ENCODE measurements around the gene CASQ1.
A peak's percentile ranks its signal among the peaks of the same experiment; 100 is the strongest.

The CASQ1 gene

DNA sequence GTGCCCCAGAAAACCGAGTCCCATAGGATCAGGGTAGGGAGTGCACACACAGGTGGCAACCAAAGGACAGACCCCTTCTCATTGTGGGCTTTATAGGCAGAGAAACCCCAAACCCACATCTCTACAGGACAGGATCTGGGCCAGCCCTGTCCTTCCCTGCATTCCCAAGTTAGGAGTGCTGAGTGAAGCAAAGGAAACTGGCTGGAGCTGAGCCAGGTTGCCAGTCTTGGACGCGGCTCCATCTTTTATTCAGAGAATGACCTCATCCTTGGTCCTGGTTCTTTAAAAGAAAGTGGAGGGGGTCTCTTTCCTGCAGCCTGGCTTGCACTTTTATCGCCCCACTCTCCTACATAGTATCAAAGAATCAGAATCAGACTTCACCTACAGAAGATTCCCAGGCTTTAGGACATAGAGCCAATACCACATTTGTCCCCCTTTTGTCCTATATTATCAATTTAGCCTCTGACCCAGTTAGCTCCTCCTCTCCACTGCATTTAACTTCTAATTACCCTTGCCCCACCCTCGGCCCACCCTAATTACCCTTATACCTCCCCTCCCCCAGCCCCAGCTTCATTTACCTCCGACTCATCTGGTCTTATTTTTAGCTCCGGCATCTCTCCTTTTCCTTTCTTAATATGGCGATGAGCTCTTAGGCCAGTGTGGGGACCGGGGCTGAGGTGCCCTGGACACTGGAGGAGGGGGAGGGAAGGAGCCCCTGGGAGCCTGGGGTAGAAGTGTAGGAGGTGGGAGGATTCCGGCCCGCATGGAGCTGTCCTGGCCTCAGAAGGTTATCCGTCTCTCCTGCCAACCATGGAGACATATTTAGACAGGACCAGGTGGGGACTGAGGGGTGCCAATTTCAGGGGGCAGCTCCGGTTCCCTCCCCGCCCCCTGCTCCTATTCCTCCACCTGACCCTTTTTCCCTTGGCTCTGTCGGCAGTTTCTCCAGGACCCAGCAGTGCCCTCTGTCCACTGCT, at the start of gene CASQ1:
Gene CASQ1 (plus strand): TSS at position 927 of the 977 bp plus-strand sequence. CDS start 177 bp downstream, outside the sequence.
- DNase-seq (ENCODE audit: low read depth, low spot score), result peak; percentile 86

DNA sequence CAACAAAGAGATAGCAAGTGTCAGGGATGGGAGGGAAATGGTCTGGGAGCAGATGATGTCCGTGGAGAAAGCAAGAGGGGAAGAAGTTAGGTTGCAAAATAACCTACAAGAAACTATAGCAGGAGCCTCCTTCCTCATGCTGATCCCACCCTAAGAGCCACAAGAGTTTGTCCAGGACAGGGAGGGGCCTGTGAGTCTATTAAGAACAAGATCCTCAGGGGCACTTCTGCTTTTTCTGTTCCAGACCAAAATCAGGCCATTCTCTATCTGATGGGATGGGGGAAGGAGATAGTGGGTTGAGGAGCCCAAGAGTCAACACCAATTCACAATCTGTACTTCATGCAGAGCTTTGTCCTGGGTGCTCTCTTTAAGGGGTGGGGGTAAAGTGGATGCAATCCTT, 46.7 kb upstream of the CASQ1 start:
- no peak for DNase-seq (ENCODE audit: low read depth, low spot score)

DNA sequence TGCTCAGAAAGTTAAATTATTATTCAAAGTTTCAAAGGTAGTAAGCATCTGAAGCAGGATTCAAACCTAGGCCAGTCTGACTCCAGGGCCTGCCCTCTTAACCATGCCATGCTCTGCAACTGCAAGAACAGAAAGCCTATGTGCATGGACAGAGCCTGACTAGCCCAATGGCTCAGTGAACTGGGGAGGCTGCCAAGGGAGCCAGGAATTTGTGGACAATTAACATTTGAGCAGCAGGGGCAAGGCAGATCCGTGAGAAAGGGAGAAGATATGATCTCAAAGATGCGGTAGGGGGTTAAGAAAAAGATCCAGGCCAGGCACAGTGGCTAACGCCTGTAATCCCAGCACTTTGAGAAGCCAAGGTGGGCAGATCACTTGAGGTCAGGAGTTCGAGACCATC, 45.5 kb upstream of the CASQ1 start:
- DNase-seq (ENCODE audit: low read depth, low spot score), result peak; percentile 83

DNA sequence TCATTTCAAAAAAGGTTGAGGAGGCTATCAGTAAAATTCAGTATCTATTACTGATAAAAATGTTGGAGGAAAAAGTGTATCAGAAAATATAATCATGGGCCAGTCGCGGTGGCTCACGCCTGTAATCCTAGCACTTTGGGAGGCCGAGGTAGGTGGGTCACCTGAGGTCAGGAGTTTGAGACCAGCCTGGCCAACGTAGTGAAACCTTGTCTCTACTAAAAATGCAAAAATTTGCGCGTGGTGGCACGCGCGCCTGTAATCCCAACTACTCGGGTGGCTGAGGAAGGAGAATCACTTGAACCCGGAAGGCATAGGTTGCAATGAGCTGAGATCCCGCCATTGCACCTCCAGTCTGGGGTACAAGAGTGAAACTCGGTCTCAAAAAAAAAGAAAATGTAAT, 44.3 kb upstream of the CASQ1 start:
- DNase-seq (ENCODE audit: low read depth, low spot score), result no peak

DNA sequence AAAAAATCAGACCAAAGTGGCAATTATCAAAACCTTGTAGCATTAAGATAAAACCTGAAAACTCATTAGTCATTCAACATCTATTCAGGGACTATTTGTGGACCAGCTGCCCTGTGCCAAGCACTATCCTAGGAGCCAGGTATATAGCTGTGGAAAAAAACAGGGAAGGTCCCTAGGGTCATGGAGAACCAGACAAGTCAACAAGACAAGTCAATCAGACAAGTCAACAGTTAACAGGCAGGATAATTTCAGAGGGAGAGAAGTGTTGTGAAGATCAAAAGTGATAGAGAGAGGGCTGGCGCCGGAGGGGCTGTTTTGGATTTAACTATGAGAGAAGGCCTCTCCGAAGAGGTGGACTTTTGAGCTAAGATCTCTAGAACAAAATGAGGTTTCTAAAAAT, 42.3 kb upstream of the CASQ1 start:
- no peak for DNase-seq (ENCODE audit: low read depth, low spot score)

DNA sequence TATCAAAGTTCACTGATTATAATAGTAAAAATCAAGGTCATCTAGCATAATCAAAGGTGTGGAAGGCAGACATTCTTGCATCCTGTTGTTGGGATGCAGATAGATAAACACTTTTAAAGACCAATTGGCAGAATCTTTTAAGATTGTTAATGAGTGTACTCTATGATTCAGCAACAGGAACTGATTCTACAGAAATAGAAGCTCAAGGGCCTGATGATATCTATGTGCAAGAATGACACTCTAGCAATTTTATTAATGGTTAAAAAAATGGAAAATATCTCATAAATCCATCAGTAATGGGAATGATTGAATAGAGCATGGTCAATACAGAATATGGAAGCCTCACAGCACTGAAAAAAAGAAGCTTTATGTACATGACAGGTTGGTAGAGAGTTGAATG, 41.1 kb upstream of the CASQ1 start:
- DNase-seq (ENCODE audit: low read depth, low spot score), result no peak

DNA sequence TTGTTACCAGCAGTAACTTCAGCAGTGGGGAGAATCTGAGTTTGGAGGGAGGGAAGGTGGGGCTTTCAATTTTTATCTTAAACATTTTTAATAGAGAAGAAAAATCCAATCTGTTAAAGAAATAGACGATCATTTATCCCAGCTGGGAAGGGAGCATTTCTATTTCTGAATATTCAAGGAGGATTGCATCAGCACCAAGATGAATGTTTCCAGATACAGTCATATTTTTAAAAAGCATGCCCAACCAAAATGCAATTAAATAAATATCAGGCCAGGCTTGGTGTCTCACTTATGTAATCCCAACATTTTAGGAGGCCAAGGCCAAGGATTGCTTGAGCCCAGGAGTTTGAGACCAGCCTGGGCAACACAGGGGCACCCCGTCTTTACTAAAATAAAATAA, 40.7 kb upstream of the CASQ1 start:
- no peak for DNase-seq (ENCODE audit: low read depth, low spot score)

DNA sequence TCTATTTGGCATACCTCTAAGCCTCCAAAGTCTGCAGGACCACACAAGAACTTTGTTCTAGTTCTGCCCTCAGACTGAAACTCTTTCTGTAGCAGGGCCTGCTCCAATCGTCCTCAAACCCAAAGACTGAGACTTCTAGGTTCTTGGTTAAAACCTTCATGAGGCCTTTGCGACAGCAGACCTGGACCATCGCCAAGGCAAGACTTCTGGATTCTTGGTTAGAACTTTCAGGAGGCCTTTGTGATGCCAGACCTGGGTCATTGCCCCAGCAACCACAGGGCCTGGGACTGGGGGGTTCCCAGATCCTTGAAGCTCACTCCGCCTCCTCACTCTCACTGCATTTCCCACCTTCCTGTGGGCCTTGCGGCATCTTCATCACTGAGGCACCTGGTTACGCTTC, 39.1 kb upstream of the CASQ1 start, which contains the start of gene ATP1A4:
Gene ATP1A4 (plus strand): TSS at position 301 of the 400 bp plus-strand sequence. CDS start 438 bp downstream, outside the sequence.
- no peak for DNase-seq (ENCODE audit: low read depth, low spot score)

DNA sequence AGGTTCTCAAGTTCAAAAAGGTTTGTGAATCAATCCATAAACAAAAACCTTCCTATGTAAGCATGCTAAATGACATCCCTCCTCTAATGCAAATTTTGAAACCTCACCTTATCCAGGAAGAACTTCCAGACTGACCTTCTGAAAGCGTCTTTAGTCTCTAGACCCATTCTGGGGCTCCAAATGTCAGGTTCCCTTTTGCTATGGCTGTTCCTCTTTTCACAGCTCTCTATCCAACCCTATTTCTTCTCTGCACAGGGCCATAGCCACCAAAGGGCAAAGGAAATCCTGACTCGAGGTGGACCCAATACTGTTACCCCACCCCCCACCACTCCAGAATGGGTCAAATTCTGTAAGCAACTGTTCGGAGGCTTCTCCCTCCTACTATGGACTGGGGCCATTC, 35.6 kb upstream of the CASQ1 start:
- no peak for DNase-seq (ENCODE audit: low read depth, low spot score)

DNA sequence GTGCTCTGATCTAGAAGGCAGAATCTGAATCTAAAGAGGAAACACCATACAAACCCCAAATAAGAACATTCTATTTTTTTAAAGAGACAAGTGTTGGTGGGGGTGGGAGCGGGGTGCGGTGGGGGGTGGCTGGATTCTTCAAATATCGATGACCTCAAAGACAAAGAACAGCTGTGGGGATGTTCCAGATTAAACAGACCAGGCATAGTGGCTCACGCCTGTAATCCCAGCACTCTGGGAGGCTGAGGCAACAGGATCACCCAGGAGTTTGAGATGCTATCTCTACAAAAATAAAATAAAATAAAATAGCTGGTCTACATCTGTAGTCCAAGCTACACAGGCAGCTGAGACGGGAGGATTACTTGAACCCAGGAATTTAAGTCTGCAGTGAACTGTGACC, 34.0 kb upstream of the CASQ1 start:
- no peak for DNase-seq (ENCODE audit: low read depth, low spot score)

DNA sequence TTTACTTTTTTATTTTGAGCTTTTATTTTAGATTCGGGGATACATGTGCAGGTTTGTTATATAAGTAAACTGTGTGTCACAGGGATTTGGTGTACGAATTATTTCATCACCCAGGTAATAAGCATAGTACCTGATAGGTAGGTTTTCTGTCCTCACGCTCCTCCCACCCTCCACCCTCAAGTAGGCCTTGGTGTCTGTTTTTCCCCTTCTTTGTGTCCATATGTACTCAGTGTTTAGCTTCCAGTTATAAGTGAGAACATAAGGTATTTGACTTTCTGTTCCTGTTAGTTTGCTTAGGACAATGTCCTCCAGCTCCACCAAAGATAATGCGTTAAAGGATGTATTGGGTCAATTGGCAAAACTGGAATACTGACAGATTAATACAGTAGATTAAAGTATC, 33.2 kb upstream of the CASQ1 start:
- DNase-seq (ENCODE audit: low read depth, low spot score), result no peak

DNA sequence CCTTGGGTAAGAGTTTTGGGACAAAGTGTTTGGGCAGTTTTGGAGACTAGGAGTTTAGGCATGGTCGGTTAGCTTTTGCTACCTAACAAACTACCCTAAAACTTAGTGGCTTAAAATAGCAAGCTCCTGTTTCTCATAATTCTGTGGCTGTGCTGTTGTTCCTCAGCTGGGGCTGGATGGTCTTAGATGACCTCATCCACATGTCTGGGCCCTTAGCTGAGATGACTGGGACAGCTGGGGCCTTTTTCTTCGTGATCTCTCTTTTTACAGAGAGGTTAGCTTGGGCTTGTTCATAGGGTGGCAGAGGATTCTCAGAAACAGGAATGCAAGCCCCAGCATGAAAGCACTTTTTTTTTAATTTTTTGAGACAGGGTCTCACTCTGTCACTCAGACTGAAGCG, 32.3 kb upstream of the CASQ1 start:
- DNase-seq (ENCODE audit: low read depth, low spot score), result no peak

DNA sequence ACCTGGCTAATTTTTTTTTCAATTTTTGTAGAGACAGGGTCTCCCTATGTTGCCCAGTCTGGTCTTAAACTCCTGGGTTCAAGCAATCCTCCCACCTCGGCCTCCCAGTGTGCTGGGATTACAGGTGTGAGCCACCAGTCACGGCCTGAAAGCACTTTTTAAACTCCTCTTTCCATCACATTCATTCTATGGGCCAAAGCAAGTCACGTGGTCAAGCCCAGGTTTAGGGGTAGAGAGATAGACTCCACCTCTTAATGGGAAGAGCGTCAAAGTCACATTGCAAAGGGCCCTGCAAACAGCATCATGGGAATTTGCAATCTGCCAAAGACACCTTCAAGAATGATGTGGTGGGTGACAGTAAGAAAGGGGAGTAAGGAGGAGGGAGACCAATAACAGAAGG, 31.8 kb upstream of the CASQ1 start:
- no peak for DNase-seq (ENCODE audit: low read depth, low spot score)

DNA sequence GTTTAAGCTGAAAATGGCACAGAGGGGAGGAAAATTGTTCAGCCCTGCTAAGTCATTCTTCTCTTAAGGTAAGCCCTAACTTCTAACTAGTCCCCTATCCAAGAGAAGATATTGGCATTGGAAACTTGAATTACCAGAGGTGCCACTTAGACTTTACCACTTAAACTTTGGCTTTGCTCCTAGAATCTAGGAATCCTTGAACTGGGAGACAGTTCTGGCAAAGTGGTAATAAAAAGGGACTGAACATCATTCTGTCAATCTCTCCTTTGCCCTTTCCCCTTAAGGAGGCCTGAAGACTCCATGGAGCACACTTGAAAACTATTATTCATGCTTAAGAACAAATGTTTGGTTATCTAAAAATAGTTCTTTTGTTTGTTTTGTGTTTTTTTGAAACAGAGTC, 30.5 kb upstream of the CASQ1 start:
- no peak for DNase-seq (ENCODE audit: low read depth, low spot score)

DNA sequence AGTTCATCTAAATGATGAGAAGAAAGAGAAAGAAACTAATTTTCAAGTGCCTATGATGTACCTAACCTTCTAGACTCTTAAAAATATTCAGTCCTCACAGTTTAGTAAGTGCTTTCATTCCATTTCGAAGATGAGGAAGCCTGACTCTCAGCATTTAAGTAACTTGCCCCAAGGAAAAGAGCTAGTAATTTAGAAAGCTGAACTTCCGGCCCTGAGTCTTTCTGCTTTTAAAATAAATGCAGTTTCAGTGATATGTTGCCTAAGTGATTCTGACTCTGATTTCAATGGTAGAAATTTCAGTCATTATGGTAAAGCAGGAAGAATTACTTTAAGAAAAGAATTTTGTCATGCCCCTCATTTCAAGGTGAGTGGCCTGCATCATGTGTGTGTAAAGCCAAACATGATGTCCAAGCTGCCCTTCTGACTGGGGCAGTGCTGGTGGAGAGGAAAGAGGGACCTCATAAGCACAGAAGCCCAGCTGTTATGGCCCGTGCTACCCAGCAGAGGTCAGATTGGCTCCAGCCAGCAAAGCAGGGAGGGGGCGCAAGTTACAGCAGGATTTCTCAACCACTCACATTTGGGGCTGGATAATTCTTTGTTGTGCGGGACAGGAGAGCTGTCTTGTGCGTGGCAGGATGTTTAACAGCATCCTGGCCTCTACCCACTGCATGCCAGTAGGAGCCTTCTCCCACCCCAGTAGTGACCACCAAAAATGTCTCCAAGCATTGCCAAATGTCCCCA, 28.2 kb upstream of the CASQ1 start:
- DNase-seq (ENCODE audit: low read depth, low spot score), result peak; percentile 67

DNA sequence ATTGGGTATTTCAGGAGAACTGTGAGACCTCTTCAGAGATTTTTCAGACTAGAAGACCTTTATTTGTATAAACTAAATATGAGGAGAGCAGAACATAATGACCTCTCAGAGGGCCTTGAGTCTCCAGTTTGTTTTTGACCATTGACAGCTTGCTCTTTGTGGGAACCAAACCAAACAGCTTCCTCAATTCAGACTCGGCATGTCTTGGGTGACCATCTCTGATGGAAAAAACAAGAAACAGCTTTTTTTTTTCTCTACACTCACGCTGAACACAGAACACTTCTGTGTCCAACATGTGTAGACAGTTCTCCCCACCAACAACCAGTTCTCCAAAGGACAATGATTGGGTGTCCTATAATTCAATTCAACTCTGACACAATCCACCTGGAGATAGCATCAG, 27.4 kb upstream of the CASQ1 start:
- no peak for DNase-seq (ENCODE audit: low read depth, low spot score)

DNA sequence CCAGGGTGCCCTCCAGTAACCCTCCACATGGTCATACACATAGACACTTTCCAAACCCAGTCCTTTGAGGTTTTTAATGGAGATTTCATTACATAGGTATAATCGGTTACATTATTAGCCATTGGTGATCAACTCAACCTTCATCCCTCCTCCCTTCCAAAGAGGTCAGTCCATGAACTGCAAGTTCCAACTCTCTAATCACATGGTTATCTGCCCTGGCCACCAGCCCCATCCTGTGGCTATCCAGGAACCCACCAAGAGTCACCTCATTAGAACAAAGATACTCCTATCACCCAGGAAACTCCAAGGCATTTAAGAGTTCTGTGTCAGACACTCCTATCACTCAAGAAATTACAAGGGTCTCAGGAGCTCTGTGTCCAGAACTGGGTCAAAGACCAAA, 26.8 kb upstream of the CASQ1 start:
- DNase-seq (ENCODE audit: low read depth, low spot score), result no peak

DNA sequence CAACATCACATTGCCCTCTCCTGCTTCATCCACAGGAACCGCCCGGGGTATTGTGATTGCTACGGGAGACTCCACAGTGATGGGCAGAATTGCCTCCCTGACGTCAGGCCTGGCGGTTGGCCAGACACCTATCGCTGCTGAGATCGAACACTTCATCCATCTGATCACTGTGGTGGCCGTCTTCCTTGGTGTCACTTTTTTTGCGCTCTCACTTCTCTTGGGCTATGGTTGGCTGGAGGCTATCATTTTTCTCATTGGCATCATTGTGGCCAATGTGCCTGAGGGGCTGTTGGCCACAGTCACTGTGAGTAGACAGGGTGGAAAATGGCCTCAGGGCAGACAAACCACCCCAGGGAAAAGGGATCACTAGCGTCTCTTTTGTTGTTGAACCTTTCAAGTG, 26.3 kb upstream of the CASQ1 start:
- DNase-seq (ENCODE audit: low read depth, low spot score), result no peak

DNA sequence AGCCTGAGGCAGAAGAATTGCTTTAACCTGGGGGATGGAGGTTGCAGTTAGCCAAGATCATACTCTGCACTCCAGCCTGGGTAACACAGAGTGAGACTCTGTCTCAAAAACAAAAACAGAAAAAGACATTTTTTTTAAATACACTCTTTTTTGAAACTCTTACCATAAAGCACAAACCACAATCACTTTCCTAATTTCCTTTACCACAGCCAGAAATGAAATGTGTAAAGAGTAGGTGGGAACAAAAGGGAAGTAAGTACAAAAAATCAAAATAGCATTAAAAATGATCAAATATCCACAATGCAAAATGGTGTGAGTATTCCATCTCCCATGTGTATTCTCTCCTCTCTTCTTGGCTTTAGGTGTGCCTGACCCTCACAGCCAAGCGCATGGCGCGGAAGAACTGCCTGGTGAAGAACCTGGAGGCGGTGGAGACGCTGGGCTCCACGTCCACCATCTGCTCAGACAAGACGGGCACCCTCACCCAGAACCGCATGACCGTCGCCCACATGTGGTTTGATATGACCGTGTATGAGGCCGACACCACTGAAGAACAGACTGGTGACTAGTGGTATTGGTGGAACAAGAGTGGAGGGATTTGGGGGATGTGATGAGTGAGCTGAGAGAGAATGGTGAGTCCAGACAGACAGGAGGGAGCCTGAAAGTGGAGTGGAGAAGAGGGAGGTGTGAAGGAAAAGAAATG, 24.1 kb upstream of the CASQ1 start:
- DNase-seq (ENCODE audit: low read depth, low spot score), result no peak

DNA sequence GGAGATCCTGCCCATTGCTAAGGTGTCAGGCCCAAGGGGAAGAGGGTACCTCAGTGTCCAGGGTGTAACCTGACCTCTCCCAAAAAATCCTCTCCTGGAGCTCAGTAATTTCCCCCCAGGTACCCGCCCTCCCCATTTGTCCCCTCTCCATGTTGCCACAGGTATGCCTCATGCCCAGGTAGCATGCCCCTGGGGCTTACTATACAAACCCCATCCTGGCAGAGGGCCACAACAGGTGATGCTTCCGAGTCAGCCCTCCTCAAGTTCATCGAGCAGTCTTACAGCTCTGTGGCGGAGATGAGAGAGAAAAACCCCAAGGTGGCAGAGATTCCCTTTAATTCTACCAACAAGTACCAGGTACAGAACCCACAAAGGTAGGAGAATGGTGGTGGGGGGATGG, 23.3 kb upstream of the CASQ1 start:
- no peak for DNase-seq (ENCODE audit: low read depth, low spot score)

DNA sequence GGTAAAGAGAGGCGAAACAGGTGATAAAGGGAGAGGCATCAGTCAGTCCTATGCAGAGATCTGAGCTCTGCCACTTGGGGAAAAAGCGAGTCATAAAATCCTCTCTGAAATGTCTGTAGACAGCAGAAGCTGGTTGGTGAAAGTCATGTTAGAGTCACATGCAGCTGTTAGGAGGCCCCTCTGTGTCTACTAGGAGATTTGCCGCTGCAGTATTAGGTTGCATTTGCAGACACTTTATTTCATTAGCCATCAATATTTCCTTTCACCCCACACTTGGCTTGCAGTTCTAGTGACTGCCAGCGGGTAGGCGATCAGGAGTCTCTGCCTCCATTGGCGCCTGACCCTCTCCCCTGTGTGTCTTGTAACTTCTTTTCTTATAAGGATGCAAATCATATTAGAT, 22.8 kb upstream of the CASQ1 start:
- DNase-seq (ENCODE audit: low read depth, low spot score), result no peak

DNA sequence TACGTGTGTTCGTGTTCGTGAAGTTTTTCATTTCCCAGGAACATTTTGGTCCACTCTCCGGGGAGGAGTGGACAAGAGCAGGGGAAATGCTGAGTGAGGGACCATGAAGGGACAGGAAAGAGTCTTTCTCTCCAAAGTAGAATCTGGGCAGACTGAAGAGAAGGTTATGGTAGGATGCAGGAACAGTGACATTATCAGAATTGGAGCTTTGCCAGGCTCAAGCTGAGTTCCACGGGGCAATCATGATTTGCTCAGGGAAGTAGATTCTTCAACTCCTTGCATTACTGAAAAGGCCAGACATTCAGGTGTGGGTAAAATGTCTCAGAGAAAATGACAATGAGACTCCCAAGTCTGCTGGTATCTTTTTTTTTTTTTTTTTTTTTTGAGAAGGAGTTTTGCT, 22.4 kb upstream of the CASQ1 start:
- DNase-seq (ENCODE audit: low read depth, low spot score), result no peak

Data from astrocyte of the hippocampus (primary cell).